AG09309 (cell line): ENCODE data around the gene PRKG1.

ENCODE experiments used
- DNase-seq: peaks from one replicate; pipeline ENCODE4 v3.0.0-alpha.2; 2010; ENCODE audit warnings: low read depth
- H3K4me3 ChIP-seq: 2 replicates; pipeline ENCODE4 v1.5.1; 2011; ENCODE audit warnings: mild to moderate bottlenecking, low read depth, low read length, moderate library complexity; ENCODE audit not compliant: control insufficient read depth
- TF ChIP-seq, protein P1 (sequence below): IDR thresholded peaks from 2 replicates; pipeline ENCODE4 v1.5.1; 2011; ENCODE audit warnings: mild to moderate bottlenecking, low read depth, low read length, inconsistent platforms; ENCODE audit not compliant: insufficient read depth, control insufficient read depth; ENCODE audit errors: missing control alignments

PRKG1 gene

DNA sequence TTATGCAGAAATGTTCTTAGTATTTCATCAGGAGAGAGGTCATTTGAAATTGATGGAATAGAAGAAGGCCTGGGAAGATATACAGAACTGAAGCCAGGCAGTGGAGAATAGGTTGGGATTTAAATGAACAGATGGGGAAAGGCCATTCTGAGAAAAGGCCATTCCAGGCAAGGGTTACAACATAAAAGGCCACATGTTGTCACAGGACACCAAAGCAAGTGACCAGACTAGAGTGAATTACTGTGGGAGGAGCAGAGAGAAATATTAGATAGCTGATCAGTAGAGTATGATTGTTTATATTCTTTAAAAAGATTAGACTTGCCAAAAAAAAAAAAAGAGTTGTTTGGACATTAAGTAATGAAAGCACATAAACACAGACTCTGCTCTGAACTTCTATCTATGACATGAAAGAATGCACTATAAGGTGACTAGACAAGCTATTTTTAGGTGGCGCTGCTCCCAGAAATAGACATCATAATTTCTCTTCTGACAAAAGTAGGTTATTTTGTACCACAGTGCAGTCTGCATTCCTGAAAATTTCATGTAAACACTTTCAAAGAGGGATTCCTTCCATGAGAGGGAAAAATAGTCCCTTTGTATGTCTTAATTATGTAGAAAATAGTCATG, 1184.6 kb downstream of the PRKG1 start:
- H3K4me3 ChIP-seq: no peak overlapping the region
- DNase-seq: no peak
- TF ChIP-seq, protein P1, sequence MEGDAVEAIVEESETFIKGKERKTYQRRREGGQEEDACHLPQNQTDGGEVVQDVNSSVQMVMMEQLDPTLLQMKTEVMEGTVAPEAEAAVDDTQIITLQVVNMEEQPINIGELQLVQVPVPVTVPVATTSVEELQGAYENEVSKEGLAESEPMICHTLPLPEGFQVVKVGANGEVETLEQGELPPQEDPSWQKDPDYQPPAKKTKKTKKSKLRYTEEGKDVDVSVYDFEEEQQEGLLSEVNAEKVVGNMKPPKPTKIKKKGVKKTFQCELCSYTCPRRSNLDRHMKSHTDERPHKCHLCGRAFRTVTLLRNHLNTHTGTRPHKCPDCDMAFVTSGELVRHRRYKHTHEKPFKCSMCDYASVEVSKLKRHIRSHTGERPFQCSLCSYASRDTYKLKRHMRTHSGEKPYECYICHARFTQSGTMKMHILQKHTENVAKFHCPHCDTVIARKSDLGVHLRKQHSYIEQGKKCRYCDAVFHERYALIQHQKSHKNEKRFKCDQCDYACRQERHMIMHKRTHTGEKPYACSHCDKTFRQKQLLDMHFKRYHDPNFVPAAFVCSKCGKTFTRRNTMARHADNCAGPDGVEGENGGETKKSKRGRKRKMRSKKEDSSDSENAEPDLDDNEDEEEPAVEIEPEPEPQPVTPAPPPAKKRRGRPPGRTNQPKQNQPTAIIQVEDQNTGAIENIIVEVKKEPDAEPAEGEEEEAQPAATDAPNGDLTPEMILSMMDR: no peak

DNA sequence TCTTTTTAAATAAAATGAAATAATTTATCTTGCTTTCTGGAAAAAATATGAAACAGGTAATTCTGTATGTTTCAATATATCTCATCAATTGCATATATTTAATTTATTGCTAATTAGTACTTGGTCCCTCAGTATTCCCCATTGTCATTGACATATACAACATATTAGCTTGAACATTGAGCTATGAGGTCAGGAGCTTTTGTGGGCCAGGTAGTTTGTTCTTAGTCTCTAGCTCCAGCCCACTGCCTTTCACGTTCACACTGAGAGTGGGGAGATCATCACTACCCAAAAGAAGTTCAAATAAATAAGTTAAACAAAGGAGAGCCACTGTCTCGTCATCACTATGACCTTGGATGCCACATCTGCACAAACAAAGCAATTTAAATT, 1185.1 kb downstream of the PRKG1 start:
- TF ChIP-seq, protein P1: no peak
- DNase-seq: no peak
- no peak overlapping the region for H3K4me3 ChIP-seq

DNA sequence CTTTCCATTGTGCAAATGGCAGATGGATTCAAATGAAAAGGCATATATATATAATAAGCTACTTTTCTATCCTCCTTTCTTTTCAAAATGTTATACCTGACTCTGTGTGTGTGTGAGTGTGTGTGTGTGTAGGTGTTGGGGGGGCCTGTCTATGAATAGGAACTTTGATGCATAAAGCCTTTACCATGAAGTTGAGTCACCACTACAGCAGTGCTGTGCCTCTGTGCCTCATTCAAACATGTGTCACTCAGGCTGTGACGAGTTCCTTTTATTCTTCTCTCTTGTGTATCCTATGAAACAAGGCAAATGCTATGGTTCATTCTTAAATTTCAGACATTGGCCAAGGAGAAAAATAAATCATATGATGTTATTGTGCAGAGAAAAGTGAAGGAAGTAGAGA, 1187.1 kb downstream of the PRKG1 start:
- TF ChIP-seq, protein P1: no peak
- DNase-seq: no peak
- H3K4me3 ChIP-seq: no peak overlapping the region

DNA sequence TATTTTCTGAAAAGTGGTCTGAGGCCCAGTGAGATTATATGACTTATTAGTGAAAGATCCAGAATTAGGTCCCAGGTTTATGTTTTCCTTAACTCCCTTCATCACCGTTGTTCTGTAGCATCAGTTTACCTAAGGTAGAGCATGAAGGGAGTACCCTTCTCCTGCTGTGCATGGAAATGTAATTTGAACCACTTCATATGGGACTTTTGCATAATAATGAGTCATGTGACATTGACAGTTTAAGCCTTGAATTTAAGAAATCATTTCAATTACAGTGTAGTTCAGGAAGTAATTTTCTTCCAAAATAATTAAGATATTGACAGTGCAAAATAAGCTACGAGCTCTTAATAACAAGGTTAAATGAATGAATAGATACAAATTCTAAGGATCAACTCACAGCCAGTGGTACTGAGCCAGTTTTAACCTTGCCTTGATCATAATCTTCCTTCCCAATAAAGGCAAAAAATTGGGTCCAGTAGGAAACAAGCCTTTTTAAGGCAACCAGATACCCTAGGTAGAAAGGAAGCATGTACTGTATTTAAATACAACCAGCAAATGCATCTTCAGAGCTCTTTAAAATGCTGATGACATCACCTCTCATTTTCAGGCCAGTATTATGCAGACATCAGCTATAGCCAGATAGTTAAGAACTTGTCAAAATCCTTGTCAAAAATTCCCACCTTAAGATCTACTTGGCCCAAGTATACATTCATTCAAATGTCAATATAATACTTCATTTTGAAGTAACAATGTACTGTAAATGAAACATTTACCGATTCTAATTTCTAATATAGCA, 1191.0 kb downstream of the PRKG1 start:
- H3K4me3 ChIP-seq: no peak overlapping the region
- DNase-seq: no peak
- TF ChIP-seq, protein P1: no peak

DNA sequence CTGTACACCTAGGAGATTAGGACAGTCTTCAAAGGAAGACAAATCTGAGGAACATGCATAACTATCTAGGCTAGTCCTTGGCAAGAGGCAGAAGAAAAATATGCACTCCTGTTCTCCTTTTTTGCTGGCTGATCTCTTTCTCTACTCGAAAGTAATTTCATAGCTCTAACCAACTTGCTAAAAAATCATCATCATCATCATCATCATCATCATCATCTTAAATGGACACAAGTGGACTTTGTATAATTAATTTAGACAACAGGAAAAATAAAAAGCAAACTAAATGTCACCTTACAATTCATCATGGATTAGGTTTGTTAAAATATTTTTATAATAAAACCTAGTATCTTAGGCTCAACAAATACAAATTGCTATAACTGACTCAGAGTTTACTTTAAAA, 1192.6 kb downstream of the PRKG1 start:
- TF ChIP-seq, protein P1: no peak
- H3K4me3 ChIP-seq: no peak overlapping the region
- no peak for DNase-seq

DNA sequence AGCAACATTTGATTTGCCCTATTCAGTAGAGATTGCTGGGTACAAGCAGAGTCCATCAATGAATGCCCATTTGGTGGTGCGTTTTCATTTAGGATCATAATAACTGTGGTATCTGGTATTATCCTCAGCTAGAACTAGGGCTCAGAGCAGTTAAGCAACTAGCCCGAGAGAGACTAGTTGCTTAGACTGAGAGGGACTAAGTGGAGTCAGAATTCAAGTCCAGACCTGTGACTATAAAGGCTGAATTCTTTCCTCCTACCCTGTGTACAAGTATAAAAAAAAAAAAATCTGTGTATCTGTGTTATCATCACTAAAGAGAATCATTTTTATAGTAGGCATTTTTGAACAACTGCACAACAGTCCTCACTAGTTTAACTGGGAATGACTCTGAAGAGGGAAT, 1194.5 kb downstream of the PRKG1 start:
- H3K4me3 ChIP-seq: no peak overlapping the region
- no peak for DNase-seq
- TF ChIP-seq, protein P1: no peak
